Activated CD4-positive, alpha-beta T cell treated with anti-CD3 and anti-CD28 coated beads for 1 hour (primary cell): ENCODE measurements around the gene LRP8.
A peak's percentile ranks its signal among the peaks of the same experiment; 100 is the strongest.

Experiments
- DNase-seq: peaks from one replicate; pipeline ENCODE4 v3.0.0-alpha.2; 2020

The LRP8 gene

DNA sequence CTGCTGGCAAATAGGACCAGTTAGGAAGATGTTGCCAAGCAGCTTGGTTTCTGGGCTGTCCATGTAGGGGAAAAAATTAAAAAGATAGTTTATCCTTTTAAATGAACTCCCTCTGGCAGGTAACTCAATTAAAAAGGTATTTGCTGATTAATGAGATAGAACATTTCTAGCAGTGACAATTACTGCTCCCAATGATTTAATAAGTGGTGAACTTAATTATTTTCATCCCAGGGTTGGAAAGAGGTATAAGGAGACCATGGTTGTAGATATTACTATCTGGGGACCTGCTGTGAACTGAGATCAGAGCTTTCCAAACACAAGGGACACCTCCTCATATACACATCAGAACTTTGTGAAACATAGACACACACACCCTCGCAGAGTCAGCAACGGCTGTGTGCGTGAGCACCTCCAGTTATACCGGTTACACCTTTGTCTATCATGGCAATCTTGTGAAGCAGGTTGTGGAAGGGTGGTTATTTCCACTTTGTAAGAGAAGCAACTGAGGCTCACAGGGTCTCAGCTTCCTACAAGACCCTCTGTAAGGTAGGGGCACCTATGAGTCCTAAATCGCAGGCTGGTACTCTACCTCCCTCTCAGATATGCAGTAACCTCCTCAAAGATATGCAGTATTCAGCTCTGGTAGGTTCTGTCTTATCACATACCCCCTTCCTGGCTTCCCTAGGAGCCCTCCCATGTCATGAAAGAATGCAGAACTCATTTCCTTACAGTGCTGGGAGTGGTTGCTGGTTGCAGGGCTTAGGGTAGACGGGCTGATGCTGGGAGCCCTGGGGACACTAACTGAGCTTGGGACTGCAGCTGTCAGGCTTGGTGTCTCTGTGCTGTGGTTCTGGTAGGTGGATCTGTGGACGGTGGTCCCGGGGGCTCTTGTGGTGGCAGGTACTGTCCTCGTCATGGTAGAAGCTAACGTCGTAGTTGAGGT lies 71.1 kb downstream of the LRP8 start:
- DNase-seq: no peak

DNA sequence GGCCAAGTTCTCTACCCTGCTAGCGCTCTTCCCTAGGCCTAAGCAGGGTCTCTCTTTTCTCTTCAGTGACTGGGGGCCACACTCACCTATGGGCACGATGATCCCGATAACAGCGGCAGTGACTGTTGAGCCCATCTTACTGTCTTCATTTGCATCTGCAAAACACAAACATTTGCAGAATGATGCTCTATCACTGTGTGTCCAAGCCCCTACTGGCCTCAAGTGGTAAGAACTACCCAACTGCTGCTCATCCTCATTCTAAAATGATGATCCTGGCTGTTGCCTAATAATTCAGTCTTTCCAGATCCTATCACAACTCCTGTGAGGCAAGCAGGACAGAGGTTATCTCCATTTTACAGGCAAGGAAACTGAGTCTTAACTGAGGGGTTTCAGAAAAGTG lies 72.8 kb downstream of the LRP8 start:
- no peak for DNase-seq

DNA sequence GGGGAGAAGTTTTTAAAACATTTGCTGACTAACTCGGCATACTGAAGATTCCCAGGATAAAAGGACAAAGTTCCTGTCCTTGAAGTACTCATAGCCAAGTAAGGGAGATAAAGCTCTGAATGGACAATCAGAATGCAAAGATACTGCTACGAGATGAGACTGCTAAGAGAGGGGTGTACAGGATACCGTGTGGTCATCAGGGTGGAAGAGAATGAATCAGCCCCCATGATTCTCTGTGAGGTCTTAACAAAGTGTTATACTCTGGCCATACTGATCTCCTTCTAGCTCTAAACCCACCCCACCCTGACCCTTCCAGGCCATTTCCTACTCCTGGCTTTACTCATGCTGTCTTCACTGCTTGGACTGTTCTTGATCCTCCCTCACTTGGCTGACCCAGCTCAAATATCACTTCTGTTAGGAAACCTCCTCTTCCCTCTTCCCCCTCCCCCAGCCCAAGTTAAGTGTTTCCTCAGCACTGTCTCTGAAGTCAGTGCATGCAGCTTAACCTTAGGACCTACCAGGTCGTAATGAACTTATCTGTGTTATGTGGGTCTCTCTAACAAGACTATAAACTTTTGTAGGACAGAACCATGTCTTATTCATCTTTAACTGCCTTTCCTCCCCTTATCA lies 73.7 kb downstream of the LRP8 start:
- DNase-seq: no peak

DNA sequence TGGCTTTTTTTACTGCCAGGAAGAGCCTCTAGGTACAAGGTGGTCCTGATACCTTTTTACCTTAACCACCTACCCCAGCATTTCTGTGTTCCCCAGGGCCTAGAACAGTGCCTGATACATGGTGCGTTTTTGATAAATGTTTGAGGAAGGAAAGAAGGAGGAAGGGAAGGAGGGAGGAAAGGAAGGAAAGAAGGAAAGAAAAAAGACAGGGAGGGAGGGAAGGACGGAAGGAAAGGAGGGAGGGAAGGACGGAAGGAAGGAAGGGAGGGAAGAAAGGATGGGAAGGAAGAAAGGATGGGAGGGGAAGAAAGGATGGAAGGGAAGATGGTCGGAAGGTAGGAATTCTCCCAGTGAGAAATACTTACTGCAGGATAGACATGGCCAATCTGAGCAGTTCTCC lies 77.5 kb downstream of the LRP8 start:
- DNase-seq: no peak

DNA sequence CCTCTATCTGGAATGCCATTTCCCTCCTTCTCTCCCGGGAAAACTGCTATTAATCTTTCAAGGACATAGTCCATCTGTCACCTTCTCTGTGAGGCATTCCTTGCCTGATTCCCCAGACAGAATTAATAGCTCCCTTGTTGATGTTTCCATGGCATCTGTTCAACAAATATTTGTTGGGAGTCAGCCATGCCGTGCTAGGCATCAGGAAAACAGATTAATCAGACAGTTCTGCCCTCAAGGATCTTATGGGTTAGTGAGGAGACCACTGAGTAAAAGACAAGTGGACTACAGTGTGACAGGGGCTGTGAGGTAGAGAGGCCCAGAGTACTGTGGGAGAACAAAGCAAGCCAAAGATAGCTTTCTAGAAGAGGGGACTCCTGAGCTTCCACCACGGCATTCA lies 78.2 kb downstream of the LRP8 start:
- no peak for DNase-seq

DNA sequence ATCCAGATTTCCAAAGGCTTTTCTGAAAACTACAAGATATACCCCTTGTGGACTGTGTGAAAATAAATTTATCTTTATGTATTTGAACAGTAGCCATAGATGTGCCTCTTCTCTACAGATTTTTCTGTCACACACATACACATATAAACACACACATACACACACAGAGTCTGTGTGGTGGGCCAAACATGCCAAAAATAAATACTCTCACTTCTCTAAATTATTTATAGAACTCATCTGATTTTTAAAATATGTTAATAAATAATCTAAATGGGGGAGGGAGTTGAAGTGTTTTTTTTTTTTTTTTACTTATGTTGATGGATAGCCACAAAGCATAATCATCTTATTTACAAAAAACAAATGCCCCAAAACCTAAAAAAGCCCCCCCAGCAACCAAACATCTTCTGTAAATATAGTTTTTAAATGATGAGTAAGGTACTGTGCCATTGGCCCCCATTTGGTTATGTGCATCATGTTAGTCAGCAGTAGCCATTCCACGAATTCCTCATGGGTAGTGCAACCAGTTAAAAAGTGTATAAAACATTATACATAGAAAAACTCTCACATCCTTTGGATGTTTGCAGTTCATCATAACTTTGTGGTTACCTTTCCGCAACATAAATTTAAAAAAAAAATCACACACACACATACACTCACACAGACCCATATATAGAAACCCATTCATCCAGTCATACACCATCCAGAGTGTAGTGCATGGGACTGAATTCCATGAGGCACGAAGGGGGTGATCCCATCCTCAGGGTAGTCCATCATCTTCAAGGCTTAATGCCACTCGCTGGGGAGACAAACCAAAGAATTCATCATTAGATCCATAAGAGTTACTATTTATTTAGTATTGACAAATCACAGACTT lies 81.4 kb downstream of the LRP8 start:
- no peak for DNase-seq

DNA sequence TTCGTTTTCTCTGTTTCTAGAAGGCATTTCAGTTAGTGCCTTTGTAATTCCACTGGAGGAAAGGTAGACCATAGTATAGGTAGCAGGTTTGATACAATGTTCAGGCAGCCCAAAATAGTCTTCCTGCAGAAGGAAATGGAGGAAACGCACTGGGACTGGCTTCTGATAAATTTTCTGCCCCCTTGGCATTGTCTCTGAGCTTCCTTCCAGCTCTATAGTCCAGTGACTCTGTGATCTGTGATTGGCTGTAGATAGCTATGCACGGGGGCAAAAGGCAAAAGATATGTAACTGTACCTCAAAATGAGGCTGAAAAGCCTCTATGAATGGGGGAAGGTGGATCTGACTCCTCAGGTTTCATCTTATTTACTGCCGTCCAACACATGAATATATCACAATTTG lies 83.7 kb downstream of the LRP8 start:
- no peak for DNase-seq

DNA sequence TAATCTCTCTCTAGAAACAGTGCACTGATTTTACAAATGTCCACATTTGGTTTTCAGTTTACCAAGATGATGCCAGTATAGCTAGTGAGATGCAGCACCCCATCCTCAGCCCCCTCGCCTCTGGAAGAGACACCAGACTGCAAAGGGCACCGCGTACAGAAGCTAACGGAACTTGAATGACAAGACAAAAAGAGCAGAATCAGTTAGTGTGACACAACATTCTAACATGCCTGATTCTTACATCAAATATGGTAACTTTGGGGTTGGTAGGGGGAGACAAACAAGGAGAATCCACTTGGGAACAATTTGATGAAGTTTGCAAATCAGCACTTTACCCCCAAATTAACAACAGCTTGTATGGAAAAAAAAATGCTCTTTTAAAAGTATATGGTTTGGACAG lies 85.5 kb downstream of the LRP8 start:
- DNase-seq: no peak

DNA sequence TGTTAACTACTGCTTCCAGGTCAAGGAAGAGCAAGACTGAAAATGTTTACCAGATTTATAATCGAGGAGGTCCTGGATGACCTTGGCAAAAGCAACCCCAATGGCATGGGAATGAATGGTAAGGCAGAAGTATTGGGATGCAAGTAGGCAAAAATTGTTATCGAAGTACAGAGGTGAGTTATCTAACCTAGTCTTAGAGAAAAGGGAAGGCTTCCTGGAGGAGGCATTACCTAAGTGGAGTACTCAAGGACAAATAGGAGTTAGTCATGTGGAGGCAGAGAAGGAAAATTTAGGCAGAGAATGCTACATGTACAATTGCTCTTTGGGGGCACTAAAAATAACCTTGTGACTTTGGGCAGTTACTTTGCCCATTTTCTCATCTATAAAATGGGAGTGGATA lies 86.0 kb downstream of the LRP8 start:
- no peak for DNase-seq

DNA sequence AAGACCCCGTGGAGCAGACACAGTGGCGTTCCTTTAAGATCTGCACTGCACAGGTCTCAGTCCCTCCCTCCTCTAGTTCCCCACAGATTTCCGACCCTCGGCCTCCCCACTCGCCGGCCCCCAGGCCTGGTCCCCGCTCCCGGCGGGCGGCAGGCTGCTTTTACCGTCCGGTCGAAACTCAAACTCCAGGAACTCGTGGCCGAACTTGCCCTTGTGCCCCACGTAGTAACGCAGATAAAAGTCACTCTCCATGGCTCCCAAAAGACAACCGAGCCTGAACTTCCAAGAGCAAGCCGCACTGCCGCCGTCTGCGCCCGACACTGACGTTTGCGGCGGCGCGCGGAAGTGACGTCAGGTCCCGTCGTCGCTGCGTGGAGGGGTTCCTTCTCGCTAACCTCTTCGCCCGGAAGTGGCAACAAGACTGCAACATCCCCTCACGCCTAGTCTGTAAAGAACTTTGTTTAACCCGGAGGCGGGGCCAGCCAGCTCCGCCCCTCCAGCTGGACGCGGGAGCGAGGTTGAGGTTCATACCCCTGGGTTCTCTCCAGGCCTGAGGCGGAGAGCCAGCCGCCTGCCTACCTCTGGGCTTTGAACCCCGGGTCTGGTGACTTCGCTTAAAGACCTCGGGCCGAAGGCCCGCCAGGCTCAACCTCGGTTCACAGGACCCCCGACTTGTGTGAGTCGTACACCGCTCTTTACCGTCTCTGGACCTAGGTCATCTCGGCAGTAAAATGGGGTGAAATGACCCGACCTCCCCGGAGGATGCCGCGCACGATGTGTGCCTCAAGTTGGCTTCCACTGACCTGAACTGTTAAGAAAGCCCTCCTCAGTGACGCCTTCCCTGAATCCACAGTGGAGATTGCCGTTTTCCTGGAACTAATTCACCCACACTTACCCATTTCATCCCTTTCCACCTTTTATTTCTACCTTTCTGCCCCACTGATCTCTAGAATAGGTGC lies 89.4 kb downstream of the LRP8 start, which contains the start of gene MAGOH:
MAGOH (minus strand) TSS at position 322 of the 959 bp plus-strand sequence; CDS start at position 252, 70 bp downstream.
- DNase-seq: peak; percentile 94

DNA sequence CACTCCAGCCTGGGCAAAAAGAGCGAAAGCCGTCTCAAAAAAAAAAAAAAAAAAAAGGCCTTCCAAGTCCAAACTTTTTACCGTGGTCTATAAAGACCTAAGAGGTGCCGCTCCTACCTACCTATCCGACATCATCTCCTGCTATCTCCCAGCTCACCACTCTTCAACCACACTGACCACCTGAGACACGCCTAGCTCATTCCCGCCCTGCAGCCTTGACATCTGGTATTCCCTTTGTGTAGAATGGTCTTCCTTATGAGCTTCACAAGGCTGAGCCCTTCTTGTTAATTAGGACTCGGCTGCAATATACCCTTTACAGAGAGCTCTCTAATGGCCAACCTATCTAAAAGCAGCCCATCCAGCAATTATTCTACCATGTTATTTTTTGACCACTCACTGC lies 90.2 kb downstream of the LRP8 start:
- DNase-seq: no peak

DNA sequence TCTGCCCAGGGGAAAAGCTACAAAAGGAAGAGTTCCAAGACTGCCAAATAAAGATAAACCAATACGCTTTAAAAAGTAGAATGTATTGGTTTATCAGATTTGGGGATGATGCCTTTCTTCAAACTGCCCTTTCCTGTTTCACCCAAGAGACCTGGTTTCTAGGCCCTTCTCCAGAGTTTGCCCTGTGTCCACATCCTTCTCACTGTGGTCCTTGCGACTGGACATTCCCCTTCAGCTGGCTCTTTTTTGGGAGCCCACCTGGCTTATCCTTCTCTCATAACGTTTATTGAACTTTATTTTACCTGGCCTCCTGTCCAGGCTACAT lies 106.9 kb downstream of the LRP8 start:
- DNase-seq: no peak

DNA sequence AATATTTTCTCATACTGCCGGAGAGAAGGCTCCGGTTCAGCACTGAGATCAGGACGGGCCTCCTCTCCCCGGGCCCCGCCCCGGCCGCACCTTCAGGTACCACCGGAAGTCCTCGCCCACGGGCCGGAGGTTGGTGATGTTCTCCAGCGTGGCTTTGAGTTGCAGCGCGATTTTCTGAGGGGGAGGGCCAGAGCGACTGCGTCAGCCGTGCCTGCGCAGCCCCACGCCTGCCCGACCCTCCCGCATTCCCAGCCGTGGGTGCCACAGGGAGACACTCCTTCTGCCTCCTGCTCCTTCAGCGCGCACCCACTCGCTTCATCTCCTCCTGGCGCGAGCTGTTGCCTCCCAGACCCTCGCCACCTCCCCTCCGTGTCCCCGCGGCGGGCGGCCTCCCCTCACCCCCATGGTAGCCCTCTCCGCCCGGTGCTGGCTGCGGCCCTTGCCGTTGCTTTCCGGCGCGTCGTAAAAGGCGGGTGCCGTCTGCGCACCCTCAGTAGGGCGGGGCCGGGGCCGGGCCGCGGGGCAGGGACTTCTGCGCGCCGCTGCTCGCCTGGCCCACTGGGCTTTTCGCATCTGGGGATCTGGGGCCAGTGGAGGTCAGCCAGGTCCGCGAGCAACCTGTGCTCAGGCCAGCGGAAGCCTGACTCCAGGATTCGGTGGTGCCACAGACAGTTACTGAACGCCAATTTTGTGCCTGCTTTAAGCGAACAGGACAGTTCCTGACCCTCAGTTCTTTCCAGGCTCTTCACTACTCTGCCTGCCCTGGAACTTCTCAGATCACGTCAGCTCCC lies 107.5 kb downstream of the LRP8 start, which contains the start of gene CZIB:
CZIB (minus strand) TSS at position 464 of the 791 bp plus-strand sequence; CDS start at position 405, 59 bp downstream.
- peak; percentile 83 for DNase-seq

DNA sequence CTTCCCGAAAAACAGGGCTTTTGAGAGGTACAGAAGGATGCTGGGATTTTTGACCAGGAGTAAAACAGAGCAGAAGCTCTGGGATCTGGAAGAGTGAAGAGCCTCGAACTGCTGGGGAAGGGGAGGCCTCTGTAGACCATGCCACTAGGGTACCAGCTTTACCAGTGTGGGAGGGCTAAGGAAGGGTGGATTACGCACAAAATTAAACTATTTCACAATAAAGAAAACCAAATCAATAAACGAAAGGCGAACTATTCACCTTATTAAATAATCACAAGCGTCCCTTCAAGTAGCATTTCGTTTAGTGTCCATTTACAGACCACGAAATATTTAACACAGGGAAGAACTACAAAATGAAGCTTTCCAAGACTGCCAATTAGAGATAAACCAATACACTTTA lies 108.2 kb downstream of the LRP8 start:
- DNase-seq: no peak

DNA sequence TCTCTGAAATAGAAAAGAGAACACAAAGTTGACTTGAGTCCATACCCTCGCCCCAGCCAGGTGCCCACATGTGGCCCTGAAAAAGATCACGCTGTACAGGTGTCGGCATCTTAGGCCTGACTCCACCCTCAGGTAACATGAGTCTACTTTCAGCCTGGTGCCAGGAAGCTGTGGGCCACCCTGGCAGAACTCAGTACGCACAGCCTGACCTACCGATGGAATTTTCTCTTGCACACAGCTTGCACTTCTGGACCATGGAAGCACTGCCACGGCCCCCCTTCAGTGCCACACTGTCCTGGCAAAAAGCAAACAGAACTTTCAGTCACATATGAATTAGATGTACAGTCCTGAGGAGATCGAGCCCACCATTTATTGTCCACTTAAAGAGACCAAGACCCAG lies 109.7 kb downstream of the LRP8 start:
- no peak for DNase-seq

DNA sequence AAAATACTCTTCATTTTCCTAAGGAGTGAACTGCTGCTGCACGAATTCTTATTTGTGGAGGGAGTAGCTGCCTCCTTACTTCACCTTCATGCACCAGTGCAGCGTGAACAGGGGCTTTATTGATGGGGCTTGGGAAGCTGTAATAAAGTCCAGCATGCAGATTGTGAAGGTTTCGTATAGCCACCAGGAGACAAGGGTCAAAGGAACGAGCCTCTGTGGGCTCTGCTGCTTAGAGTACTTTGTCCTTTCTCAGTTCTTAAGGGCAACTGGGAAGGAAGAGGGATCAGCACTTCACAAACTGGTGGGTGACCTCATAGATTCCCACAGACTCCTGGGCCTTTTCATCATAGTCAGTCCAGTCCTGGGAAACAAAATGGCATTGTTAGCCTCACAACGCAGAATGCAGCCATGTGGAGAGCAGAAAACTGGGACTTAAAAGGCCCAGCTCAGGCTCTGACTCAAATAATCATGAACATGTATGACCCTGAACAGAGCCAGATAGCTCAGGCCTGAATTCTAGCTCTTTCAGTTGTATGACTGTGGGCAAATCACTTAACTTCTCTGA lies 113.4 kb downstream of the LRP8 start:
- no peak for DNase-seq

DNA sequence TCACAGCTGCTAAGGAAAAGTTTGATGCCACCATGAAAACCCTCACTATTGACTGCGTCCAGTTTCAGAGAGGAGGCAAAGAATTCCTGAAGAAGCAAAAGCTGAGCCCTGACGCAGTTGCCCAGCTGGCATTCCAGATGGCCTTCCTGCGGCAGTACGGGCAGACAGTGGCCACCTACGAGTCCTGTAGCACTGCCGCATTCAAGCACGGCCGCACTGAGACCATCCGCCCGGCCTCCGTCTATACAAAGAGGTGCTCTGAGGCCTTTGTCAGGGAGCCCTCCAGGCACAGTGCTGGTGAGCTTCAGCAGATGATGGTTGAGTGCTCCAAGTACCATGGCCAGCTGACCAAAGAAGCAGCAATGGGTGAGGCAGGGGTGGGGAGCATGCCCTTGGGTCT lies 116.9 kb downstream of the LRP8 start:
- DNase-seq: no peak

DNA sequence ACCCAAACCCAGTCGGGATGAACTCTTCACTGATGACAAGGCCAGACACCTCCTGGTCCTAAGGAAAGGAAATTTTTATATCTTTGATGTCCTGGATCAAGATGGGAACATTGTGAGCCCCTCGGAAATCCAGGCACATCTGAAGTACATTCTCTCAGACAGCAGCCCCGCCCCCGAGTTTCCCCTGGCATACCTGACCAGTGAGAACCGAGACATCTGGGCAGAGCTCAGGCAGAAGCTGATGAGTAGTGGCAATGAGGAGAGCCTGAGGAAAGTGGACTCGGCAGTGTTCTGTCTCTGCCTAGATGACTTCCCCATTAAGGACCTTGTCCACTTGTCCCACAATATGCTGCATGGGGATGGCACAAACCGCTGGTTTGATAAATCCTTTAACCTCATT lies 117.5 kb downstream of the LRP8 start:
- no peak for DNase-seq

DNA sequence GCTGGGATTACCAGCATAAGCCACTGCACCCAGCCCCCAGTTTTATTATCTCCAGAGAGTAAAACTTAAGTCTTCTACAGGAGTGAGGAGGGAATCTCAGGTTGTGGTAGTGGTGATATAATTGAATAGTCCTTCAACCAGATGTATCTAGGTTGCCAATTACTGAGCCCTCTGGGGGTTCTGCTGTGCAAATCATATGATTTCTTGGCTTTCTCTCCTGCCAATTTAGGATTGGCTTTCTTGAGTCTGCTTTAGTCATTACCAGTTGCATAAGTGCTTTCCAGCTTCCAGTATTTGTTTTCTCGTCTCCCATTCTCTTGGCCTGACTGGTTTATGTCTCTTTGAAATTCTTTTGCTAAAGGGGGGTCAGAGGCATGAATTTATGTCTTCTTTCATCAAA lies 120.1 kb downstream of the LRP8 start:
- no peak for DNase-seq

DNA sequence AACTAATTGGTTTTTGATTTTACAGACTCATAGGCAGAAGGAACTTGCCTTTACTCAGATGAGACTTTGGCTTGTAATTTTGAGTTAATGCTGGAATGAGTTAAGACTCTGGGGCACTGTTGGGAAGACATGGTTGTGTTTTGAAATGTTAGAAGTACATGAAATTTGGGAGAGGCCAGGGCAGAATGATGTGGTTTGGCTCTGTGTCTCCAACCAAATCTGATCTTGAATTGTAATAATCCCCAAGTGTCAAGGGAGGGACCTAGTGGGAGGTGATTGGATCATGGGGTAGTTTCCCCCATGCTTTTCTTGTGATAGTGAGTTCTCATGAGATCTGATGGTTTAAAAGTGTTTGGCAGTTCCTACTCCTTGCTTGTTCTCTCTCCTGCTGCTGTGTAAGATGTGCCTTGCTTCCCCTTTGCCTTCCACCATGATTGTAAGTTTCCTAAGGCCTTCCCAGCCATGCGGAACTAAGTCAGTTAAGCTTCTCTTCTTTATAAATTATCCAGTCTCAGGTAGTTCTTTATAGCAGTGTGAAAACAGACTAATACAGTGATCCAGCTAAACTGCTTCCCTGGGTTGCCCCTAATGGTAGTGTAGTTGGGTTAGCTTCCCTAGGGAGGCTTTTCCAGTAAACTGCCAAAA lies 121.0 kb downstream of the LRP8 start:
- no peak for DNase-seq
